OCI-LY1 (cell line): ENCODE results near the gene LRRTM1.

ENCODE experiments used
- H2AFZ ChIP-seq: fragments of 200-600 bp; sonication (generic), shearing (Covaris generic); 2 replicates; pipeline ENCODE4 v1.6.0; 2014; ENCODE audit warnings: antibody characterized with exemption, mild to moderate bottlenecking, low read length
- H3F3A ChIP-seq: fragments of 200-600 bp; sonication (generic), shearing (Covaris generic); 2 replicates; pipeline ENCODE4 v1.6.0; 2014; ENCODE audit warnings: mild to moderate bottlenecking, antibody characterized with exemption, low read length, moderate library complexity; ENCODE audit not compliant: insufficient read depth
- H3K27ac ChIP-seq: fragments of 200-600 bp; sonication (generic); 2 replicates; pipeline ENCODE4 v1.5.1; 2014; ENCODE audit warnings: low read length, mixed run types, mild to moderate bottlenecking, low read depth; ENCODE audit not compliant: poor library complexity, severe bottlenecking
- H3K27me3 ChIP-seq: fragments of 200-600 bp; sonication (generic); 2 replicates; pipeline ENCODE4 v1.6.0; 2014; ENCODE audit warnings: antibody characterized with exemption, mild to moderate bottlenecking, low read length, moderate library complexity; ENCODE audit not compliant: insufficient read depth
- H3K36me3 ChIP-seq: fragments of 200-600 bp; sonication (generic); 2 replicates; pipeline ENCODE4 v1.6.1; 2014; ENCODE audit warnings: mild to moderate bottlenecking, antibody characterized with exemption, low read length, moderate library complexity, mixed read lengths; ENCODE audit not compliant: insufficient read depth
- H3K4me1 ChIP-seq: fragments of 200-600 bp; sonication (generic); 2 replicates; pipeline ENCODE4 v1.5.1; 2014; ENCODE audit warnings: mild to moderate bottlenecking, low read length, moderate library complexity; ENCODE audit not compliant: insufficient read depth, severe bottlenecking
- H3K4me2 ChIP-seq: fragments of 200-600 bp; sonication (generic), shearing (Covaris generic); 2 replicates; pipeline ENCODE4 v1.6.1; 2014; ENCODE audit warnings: low read length
- H3K4me3 ChIP-seq: fragments of 200-600 bp; sonication (generic); 2 replicates; pipeline ENCODE4 v1.5.1; 2014; ENCODE audit warnings: low read length, low read depth, mild to moderate bottlenecking, mixed read lengths; ENCODE audit not compliant: poor library complexity, severe bottlenecking
- H3K79me2 ChIP-seq: fragments of 200-600 bp; shearing (Covaris generic); 2 replicates; pipeline ENCODE4 v1.6.1; 2016; ENCODE audit warnings: mixed run types, low read length, mixed read lengths; ENCODE audit not compliant: insufficient read depth
- H3K9ac ChIP-seq: fragments of 200-600 bp; sonication (generic), shearing (Covaris generic); 2 replicates; pipeline ENCODE4 v1.6.1; 2014; ENCODE audit warnings: mild to moderate bottlenecking, low read length, mixed read lengths
- H3K9me2 ChIP-seq: fragments of 200-600 bp; sonication (generic), shearing (Covaris generic); 2 replicates; pipeline ENCODE4 v1.6.1; 2014; ENCODE audit warnings: low read depth, mild to moderate bottlenecking, low read length, mixed read lengths
- H3K9me3 ChIP-seq: fragments of 200-600 bp; shearing (Covaris generic); 2 replicates; pipeline ENCODE4 v1.6.1; 2014; ENCODE audit warnings: low read length, mixed read lengths
- H4K20me1 ChIP-seq: fragments of 200-600 bp; sonication (generic), shearing (Covaris generic); 2 replicates; pipeline ENCODE4 v1.6.0; 2016; ENCODE audit warnings: mild to moderate bottlenecking, low read length; ENCODE audit not compliant: insufficient read depth
- CTCF ChIP-seq: fragments of 200-600 bp; sonication (generic), shearing (Covaris generic); IDR thresholded peaks from 2 replicates; pipeline ENCODE4 v1.5.1; 2017; ENCODE audit warnings: mild to moderate bottlenecking, antibody characterized with exemption, low read length, moderate library complexity, mixed read lengths
- EZH2 ChIP-seq: fragments of 200-600 bp; sonication (generic), shearing (Covaris generic); IDR thresholded peaks from 2 replicates; pipeline ENCODE4 v1.8.0; 2017; ENCODE audit warnings: borderline replicate concordance, mixed run types, mild to moderate bottlenecking, antibody characterized with exemption, low read length, moderate library complexity, mixed read lengths

The LRRTM1 gene

GRCh38 chr2:80280598-80280997 is 24.0 kb downstream of the LRRTM1 start:
- Histone ChIP-seq H3K36me3 (no peaks in the 10 kb centered on the region), H3K9me2 (no peaks in the 10 kb centered on the region), H4K20me1 (no peaks in the 10 kb centered on the region), H3K4me3 (no peak overlapping the region), H3K4me1 (no peaks in the 10 kb centered on the region), H3K9me3 (no peaks in the 10 kb centered on the region), H3F3A (no peaks in the 10 kb centered on the region), H3K27ac (no peak overlapping the region), H3K27me3 (no peaks in the 10 kb centered on the region), H3K4me2 (no peak overlapping the region), H3K79me2 (no peaks in the 10 kb centered on the region), H3K9ac (no peak overlapping the region), H2AFZ (no peak overlapping the region)
- TF ChIP-seq EZH2 (no peak), CTCF (no peak)

GRCh38 chr2:80269806-80270205 is 34.7 kb downstream of the LRRTM1 start:
- no peaks in the 10 kb centered on the region for H3F3A ChIP-seq
- H3K27ac ChIP-seq: no peak overlapping the region
- H4K20me1 ChIP-seq: no peaks in the 10 kb centered on the region
- no peak for TF ChIP-seq CTCF
- H3K79me2 ChIP-seq: no peaks in the 10 kb centered on the region
- no peak overlapping the region for H3K9ac ChIP-seq
- no peaks in the 10 kb centered on the region for H3K9me3 ChIP-seq
- H3K4me3 ChIP-seq: no peak overlapping the region
- H3K27me3 ChIP-seq: no peaks in the 10 kb centered on the region
- no peak overlapping the region for H3K4me2 ChIP-seq
- H3K36me3 ChIP-seq: no peaks in the 10 kb centered on the region
- H3K4me1 ChIP-seq: no peaks in the 10 kb centered on the region
- H3K9me2 ChIP-seq: no peaks in the 10 kb centered on the region
- no peak overlapping the region for H2AFZ ChIP-seq

DNA sequence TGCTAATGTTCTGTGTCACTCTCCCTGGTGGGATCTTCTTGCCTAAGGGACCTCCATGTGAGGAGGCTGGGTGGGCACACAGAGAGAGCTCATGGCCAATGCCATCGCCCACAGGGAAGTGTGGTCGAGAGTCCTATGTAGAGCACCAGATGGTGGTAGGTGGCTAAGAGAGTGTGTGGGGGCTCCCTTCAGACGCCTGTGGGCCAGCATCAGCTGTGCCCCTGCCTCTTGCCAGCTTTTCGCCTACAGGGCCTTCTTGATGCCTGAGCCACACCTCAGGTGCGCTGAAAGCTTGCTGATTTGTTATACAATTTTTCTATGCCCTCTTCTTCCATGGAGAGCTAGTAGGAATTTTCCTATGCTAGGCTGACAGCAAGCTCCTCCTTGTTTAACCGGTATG is 38.3 kb downstream of the LRRTM1 start:
- no peaks in the 10 kb centered on the region for H4K20me1 ChIP-seq
- no peak overlapping the region for H3K27ac ChIP-seq
- no peak for TF ChIP-seq EZH2
- TF ChIP-seq CTCF: no peak
- no peak overlapping the region for H3K4me3 ChIP-seq
- H3K79me2 ChIP-seq: no peaks in the 10 kb centered on the region
- H2AFZ ChIP-seq: no peak overlapping the region
- no peaks in the 10 kb centered on the region for H3F3A ChIP-seq
- no peak overlapping the region for H3K9ac ChIP-seq
- H3K9me3 ChIP-seq: no peaks in the 10 kb centered on the region
- no peaks in the 10 kb centered on the region for H3K9me2 ChIP-seq
- H3K27me3 ChIP-seq: no peaks in the 10 kb centered on the region
- H3K36me3 ChIP-seq: no peaks in the 10 kb centered on the region
- H3K4me2 ChIP-seq: no peak overlapping the region
- H3K4me1 ChIP-seq: no peaks in the 10 kb centered on the region
